GM18511 (cell line): ENCODE data around the gene ZNRF3.

Experiments
- ATAC-seq: cut with Tn5 transposase; IDR thresholded peaks from one replicate; pipeline ENCODE4 v1.9.1; 2021; ENCODE audit warnings: mild to moderate bottlenecking, moderate library complexity; ENCODE audit not compliant: unreplicated experiment

ZNRF3 gene

GRCh38 chr22:28978863-28979796 lies 95.8 kb downstream of the ZNRF3 start:
- ATAC-seq = no peak

GRCh38 chr22:28980326-28980725 lies 97.0 kb downstream of the ZNRF3 start:
- no peak for ATAC-seq

GRCh38 chr22:28981818-28982499 lies 98.6 kb downstream of the ZNRF3 start:
- no peak for ATAC-seq

- no peak for ATAC-seq
Observed at GRCh38 chr22:28983190-28983589, 99.8 kb downstream of the ZNRF3 start.

GRCh38 chr22:28983788-28984441 lies 100.5 kb downstream of the ZNRF3 start:
- no peak for ATAC-seq

- no peak for ATAC-seq
Observed at GRCh38 chr22:28984482-28985158, 101.2 kb downstream of the ZNRF3 start.

- no peak for ATAC-seq
Observed at GRCh38 chr22:28985581-28986290, 102.4 kb downstream of the ZNRF3 start.

- ATAC-seq = no peak
Observed at GRCh38 chr22:28986366-28986765, 103.0 kb downstream of the ZNRF3 start.

- no peak for ATAC-seq
Observed at GRCh38 chr22:28988457-28988856, 105.1 kb downstream of the ZNRF3 start.

GRCh38 chr22:28989035-28989464 lies 105.7 kb downstream of the ZNRF3 start:
- no peak for ATAC-seq

GRCh38 chr22:28989484-28989883 lies 106.1 kb downstream of the ZNRF3 start:
- no peak for ATAC-seq

- ATAC-seq = no peak
Observed at GRCh38 chr22:28989912-28990311, 106.5 kb downstream of the ZNRF3 start.

- ATAC-seq = no peak
Observed at GRCh38 chr22:28992565-28993356, 109.4 kb downstream of the ZNRF3 start.

GRCh38 chr22:28994522-28994921 lies 111.2 kb downstream of the ZNRF3 start:
- no peak for ATAC-seq

GRCh38 chr22:28995551-28995950 lies 112.2 kb downstream of the ZNRF3 start:
- ATAC-seq = no peak

- no peak for ATAC-seq
Observed at GRCh38 chr22:28997342-28997741, 114.0 kb downstream of the ZNRF3 start.

- no peak for ATAC-seq
Observed at GRCh38 chr22:28998681-28999080, 115.3 kb downstream of the ZNRF3 start.

- ATAC-seq = no peak
Observed at GRCh38 chr22:28999510-28999909, 116.1 kb downstream of the ZNRF3 start.

- ATAC-seq = no peak
Observed at GRCh38 chr22:28999919-29000556, 116.7 kb downstream of the ZNRF3 start.
